Measurements from ENCODE around the gene MVK.

The MVK gene

DNA sequence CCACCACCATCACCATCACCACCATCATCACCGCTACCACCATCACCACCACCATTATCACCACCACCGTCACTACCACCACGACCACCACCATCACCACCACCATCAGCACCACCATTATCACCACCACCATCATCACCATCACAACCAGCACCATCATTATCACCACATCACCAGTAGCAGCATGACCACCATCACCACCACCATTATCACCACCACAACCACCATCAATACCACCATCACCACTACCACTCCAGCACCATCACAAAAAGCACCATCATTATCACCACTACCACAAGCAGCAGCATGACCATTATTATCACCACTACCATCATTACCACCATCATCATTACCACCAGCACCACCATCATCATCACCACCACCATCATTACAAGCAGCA lies 62.1 kb downstream of the MVK start:
- no peak for DNase-seq (ENCODE audit: low read depth)

DNA sequence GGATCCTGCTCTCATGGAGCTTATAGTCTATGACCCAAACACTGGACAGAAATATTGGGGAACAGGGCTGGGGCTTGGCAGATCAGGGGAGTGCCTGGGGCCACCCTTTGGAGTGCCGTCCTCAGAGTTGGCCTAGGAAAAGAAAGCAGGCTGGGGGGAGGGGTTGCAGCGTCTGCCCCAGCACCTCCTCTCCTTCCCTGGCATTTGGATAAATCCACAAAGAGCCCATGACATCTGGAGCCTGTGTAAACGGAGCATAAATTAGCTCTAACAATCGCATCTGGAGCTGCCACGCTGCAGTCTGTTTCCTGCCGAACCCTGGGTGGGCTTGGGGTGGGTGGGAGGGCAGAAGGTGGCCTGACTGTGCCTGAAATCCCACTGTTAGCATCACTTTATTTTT lies 63.8 kb downstream of the MVK start:
- no peak for DNase-seq (ENCODE audit: low read depth)

DNA sequence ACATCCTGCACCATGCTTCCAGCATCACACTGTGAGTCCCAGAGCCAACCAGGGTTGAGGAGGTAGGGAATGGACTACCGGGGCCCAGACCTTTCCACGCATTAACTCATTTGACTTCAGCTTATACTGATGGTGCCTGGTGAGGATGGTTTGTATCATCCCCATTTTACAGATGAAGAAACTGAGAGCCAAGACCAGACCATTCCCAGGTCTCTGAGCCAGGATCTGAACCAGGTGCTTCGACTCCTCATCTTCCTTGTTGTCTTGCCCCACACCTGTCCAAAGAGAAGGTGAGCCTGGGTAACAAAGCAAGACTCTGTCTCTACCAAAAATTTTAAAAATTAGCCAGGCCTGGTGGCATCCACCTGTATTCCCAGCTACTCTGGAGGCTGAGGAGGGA lies 64.4 kb downstream of the MVK start:
- DNase-seq (ENCODE audit: low read depth), result no peak

DNA sequence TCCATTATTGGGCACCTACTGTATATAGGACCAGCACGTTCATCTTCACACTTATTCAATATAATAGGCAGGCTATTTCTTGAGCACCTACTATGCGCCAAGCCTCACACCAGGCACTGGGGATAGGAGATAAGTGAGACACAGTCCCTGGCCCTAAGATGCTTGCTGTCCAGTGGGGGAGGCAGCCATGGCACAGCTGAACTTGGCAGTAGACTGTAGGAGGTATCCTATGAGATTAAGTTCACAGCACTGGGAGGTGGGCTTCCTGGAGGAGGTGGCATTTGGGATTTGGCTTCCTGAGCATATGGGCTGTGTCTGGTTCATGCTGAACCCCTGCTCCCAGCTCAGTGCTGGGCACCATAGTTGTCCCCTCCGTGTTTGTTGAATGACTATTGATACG lies 65.1 kb downstream of the MVK start:
- no peak for DNase-seq (ENCODE audit: low read depth)

DNA sequence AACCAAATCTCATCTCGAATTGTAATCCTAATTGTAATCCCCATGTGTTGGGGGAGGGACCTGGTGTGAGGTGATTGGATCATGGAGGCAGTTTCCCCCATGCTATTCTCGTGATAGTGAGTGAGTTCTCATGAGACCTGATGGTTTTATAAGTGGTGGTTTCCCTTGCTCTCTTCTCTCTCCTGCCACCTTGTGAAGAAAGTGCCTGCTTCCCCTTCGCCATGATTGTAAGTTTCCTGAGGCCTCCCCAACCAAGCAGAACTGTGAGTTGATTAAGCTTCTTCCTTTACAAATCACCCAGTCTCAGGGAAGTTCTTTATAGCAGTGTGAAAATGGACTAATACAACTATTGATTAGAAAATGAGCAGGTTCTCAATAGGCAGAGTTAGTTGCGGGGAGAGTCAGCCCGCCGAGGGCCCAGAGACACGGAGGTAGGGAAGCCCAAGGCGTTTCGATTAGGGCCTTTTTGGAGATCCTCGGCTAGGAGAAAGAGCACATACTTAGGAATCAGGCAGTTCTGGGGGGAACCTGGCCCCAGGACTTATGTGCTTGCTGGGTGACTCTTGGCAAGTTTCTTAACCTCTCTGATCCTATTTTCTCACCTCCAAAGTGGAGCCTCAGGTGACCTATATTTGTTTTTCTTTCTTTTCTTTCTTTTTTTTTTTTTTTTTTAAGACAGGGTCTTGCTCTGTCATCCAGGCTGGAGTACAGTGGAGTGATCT lies 65.7 kb downstream of the MVK start:
- DNase-seq (ENCODE audit: low read depth), result no peak

DNA sequence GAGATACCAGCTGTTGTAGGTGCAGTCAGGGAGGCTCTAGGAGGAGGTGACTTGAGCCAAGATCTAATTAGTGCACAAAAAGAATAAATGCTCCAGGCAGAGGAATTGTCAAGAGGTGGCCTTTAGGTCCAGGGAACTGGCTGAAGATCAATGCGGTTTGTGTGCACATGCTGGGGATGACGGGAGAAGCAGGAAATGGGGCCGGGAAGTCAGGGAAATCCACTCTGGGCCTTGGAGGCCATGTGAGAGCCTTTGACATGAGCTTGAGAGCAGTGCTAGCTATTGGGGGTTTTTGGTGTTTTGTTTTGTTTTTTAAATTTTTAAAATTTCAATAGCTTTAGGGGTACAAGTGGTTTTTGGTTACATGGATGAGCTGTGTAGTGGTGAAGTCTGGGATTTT lies 67.4 kb downstream of the MVK start:
- DNase-seq (ENCODE audit: low read depth), result no peak

DNA sequence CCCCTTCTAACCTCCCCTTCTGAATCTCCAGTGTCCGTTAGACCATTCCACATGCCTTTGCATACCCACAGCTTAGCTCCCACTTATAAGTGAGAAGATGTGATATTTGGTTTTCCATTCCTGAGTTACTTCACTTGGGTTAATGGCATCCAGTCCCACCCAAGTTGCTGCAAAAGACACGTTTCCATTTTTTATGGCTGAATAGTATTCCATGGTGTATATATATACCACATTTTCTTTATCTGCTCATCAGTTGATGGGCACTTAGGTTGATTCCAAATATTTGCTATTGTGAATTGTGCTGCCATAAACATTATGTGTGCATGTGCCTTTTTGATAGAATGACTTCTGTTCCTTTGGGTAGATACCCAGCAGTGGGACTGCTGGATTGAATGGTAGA lies 67.8 kb downstream of the MVK start:
- DNase-seq (ENCODE audit: low read depth), result no peak

DNA sequence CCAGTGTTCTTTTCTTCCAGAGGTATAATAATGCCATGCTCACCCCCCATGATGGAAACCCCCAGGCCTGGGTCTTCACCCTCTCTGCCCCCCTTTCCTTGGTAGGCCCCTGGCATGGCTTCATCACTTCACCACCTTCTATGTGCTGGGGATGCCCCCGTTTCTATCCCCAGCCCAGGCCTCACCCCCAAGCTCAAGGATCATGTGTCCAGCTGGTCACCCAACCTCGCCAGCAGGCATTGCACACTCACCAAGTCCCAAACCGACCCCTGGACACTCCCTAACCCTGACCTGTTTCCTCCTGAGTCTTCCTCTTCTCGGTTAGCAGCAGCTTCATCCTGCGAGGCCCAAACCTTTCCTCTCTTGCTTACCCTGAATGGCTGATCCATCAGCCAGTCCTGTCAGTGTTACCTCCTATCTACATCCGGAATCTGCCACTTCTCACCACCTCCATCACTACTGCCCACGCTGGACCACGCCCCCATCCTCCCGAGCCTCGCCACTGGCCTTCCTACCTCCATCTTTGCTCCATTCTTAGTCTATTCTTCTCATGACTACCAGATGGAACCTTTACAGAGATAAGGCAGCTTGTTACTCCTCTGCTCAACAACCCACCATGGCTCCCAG lies 69.0 kb downstream of the MVK start:
- DNase-seq (ENCODE audit: low read depth), result no peak

DNA sequence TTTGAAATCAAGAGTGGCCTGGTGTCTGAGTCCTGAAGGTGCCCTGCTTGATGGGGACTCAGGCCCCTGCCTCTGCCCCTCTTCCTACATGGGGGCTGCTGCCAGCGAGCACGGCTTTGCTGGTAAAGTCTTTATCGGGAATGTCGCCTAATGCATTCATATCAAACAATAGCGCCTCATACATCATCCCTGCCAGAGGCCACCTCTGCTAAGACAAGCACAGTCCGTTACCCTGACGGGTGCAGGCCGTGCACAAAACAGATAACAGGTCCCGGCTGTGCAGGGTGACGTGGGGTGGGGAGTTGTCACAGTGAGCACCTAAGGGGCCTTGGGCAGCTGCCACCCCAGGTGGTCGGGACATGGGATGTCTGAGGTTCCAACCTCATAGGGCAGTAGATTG lies 71.6 kb downstream of the MVK start:
- DNase-seq (ENCODE audit: low read depth), result no peak

DNA sequence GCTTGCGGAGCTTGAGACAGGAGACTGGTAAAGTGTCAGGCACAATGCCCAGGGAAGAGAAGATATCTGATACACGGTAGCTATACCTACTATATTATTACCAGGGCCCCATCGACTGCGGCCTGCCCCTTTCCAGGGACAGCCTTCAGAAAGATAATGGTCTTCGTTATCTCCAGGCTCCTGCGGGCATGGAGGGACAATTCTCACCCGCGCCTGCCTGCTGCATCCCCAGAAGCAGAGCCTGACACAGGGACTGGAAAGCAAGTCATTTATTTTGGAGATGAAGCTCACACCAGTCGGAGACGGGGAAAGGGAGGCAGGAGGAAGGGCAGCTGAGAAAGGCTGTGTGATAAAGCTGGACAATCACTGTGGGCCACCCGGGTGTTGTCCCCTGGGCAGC lies 72.1 kb downstream of the MVK start:
- no peak for DNase-seq (ENCODE audit: low read depth)

All from non-pigmented ciliary epithelial cell (primary cell).